Measurements from ENCODE around the gene CLVS2.

- TF ChIP-seq CTCF (IDR thresholded peaks at IDR 0.05) (no peak), POLR2A (IDR thresholded peaks at IDR 0.05) (no peak)
These were observed 39.7 kb upstream of the CLVS2 start for GRCh38 chr6:122956376-122956775.

Data from adrenal gland (tissue), 5 donors.